Measurements from ENCODE around the gene CASZ1.

CASZ1 gene

GRCh38 chr1:10778640-10779039 is 17.8 kb downstream of the CASZ1 start:
- TF ChIP-seq GATA2 (IDR thresholded peaks at IDR 0.05; ENCODE audit: low read depth, low read length): no peak

- no peak for TF ChIP-seq GATA3 (IDR thresholded peaks at IDR 0.05; ENCODE audit: low read depth, low read length)
- TF ChIP-seq GATA2 (IDR thresholded peaks at IDR 0.05; ENCODE audit: low read depth, low read length): no peak
Measured at GRCh38 chr1:10777749-10778574, 18.5 kb downstream of the CASZ1 start.

GRCh38 chr1:10776190-10776905 is 20.1 kb downstream of the CASZ1 start:
- TF ChIP-seq GATA3 (IDR thresholded peaks at IDR 0.05; ENCODE audit: low read depth, low read length) (no peak), GATA2 (IDR thresholded peaks at IDR 0.05; ENCODE audit: low read depth, low read length) (no peak)

DNA sequence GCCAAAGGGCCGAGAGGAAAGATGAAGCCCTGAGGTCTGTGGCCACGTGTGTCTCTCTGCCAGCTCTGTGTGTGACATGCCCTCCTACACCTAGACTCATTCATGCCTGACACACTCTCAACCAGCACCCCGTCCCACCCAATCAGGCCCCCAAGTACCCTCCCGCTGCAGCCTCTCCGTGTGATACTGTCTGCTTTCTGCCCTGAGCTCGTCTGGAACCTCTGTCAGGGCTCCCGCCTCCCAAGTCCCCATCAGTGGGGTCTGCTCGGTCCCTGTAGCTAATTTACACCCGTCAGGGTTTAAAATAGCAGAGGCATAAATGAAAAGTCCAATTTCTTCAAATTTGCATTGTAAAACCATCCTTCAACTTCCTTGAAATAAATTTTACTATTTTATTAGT is 20.7 kb downstream of the CASZ1 start:
- TF ChIP-seq GATA2 (IDR thresholded peaks at IDR 0.05; ENCODE audit: low read depth, low read length): no peak

DNA sequence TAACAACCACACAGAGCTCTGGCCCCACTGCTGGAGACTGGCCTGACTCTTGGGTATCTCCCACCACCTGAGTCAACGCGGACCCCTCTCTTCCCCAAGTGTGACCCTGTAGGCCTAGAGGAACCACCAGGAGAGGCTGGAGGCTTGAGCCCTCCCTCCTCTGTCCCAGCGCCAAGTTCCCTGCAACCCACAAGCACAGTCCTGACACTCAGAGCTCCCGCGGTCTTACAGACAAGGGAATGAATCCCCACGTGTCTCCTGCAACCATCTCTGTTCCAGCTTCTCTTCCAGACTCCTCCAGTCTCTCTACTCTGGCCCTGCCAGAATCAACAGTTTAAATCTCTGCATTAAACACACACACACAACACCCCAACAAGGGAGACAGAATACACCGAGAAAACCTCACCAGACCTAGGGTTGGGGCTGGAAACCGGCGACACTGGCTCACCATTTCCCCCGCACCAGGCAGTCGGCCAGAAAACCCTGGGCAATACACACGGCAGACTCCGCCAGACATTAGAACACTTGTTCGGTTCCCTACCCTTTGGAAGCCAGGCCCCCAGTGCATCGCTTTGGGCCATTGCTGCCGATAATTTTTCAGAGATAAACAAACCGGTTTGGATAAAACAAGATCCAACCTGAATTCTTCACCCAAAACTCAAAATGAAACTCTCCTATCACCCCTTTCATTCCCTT is 21.7 kb downstream of the CASZ1 start:
- TF ChIP-seq GATA2 (IDR thresholded peaks at IDR 0.05; ENCODE audit: low read depth, low read length) (no peak), GATA3 (IDR thresholded peaks at IDR 0.05; ENCODE audit: low read depth, low read length) (no peak)

DNA sequence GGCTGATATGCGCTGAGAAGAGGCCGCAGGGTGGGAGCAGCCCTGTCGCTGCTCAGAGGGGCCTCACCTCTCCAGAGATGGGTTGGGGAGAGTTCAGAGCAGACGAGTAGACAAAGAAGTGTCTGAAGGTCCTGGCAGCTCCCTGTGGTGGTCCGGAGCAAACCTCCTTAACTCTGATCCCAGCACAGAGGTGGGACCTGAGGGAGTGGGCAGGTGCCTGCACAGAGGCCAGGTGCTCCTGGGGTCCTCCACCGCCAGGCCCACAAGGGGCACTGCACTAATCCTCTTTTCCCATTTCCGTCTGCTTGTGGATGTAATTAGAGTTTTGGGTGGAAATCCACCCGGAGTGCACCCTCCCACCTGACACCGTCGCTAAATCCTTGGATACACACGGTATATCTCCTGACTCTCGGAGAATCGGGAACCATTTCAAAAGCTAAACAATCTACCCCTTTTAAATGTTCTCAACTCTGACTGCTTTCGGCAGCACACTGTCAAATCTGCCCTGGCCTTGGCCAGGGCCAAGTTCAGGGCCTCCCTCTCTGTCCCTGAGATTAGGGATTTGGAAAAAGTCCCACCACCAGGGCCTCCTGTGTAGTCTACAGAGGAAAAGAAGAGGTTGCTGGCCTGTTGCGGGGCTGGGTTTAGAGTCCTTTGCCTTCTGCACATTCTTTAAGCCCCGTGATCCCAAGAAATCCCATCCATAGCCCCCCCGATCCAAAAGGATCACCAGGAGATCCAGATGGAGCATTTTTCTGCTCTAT is 22.4 kb downstream of the CASZ1 start:
- TF ChIP-seq GATA3 (IDR thresholded peaks at IDR 0.05; ENCODE audit: low read depth, low read length) (no peak), GATA2 (IDR thresholded peaks at IDR 0.05; ENCODE audit: low read depth, low read length) (no peak)

DNA sequence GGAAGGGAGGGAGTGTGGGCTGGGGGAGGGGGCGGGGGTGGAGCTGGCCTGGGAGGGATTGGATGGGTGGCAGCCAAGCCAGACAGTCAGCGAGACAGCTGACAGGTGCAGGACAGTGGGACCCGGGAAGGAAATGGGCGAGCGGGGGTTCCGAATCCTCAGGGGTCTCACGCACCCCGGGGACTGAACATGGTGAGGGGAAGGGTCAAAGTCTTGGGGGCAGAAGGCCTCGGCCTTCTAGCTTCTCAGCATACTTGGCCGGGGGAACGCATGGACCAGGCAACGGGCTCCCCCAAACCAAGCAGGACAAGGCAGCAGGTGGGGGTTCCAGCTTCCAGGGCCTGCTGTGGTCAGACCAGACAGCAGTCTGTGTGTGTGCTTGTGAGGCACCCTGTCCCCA is 23.1 kb downstream of the CASZ1 start:
- TF ChIP-seq GATA3 (IDR thresholded peaks at IDR 0.05; ENCODE audit: low read depth, low read length) (no peak), GATA2 (IDR thresholded peaks at IDR 0.05; ENCODE audit: low read depth, low read length) (no peak)

GRCh38 chr1:10772711-10773110 is 23.7 kb downstream of the CASZ1 start:
- TF ChIP-seq GATA2 (IDR thresholded peaks at IDR 0.05; ENCODE audit: low read depth, low read length): no peak
- no peak for TF ChIP-seq GATA3 (IDR thresholded peaks at IDR 0.05; ENCODE audit: low read depth, low read length)

DNA sequence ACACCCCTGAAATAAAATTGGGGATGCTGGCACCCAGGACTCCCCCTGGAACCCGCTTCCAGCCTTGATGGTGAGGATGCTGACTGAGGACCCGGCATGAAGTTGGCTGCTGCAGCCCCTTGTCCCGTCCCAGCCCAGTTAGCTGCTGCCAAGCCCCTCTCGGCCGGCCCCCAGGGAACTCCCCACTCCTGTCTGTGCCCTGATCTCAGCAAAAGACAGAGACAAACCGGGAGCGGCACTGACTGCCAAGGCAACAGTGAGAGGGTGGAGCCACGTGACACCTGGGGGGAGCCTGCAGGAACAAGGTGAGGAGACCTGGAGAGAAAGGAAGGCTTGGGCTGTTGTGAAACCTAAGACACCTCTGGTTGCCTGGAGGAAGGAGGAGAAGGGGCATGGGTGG is 24.7 kb downstream of the CASZ1 start:
- TF ChIP-seq GATA2 (IDR thresholded peaks at IDR 0.05; ENCODE audit: low read depth, low read length) (no peak), GATA3 (IDR thresholded peaks at IDR 0.05; ENCODE audit: low read depth, low read length) (no peak)

GRCh38 chr1:10768552-10768951 is 27.9 kb downstream of the CASZ1 start:
- TF ChIP-seq GATA3 (IDR thresholded peaks at IDR 0.05; ENCODE audit: low read depth, low read length): no peak
- TF ChIP-seq GATA2 (IDR thresholded peaks at IDR 0.05; ENCODE audit: low read depth, low read length): no peak

- TF ChIP-seq GATA3 (IDR thresholded peaks at IDR 0.05; ENCODE audit: low read depth, low read length): no peak
- TF ChIP-seq GATA2 (IDR thresholded peaks at IDR 0.05; ENCODE audit: low read depth, low read length): no peak
Measured at GRCh38 chr1:10767282-10767681, 29.2 kb downstream of the CASZ1 start.

DNA sequence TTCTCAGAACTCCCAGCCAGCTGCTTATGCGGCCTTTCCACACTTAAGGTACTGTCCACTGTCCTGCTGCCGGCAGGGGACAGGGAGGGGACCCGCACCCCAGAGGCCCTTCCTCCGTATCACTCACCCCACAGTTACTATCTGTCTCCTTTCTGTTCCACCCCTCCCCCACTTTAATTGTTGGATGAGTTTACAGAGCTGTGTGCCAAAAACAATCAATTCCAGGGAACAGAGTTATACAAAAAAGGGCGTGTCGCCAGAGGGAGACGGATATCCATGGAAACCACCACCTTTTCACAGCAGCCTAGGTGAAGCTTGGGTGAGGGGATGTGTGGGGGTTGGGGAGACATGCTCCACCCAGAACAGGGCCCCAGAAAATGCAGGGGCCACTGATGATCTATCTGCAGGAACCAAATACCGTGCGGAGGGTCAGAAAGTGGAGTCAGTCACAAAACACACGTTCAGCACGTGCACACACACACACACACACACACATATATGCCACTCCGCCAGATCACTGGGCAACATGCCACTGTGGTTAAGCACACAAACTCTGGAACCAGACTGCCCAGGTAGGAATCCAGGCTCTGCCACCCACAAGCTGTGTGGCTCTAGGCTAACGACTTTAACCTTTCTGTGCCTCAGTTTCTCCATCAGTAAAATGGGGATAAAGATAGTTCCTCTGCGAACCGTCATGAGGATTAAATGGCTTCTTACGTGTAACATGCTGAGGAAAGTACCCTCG is 30.5 kb downstream of the CASZ1 start:
- TF ChIP-seq GATA3 (IDR thresholded peaks at IDR 0.05; ENCODE audit: low read depth, low read length) (no peak), GATA2 (IDR thresholded peaks at IDR 0.05; ENCODE audit: low read depth, low read length) (no peak)

DNA sequence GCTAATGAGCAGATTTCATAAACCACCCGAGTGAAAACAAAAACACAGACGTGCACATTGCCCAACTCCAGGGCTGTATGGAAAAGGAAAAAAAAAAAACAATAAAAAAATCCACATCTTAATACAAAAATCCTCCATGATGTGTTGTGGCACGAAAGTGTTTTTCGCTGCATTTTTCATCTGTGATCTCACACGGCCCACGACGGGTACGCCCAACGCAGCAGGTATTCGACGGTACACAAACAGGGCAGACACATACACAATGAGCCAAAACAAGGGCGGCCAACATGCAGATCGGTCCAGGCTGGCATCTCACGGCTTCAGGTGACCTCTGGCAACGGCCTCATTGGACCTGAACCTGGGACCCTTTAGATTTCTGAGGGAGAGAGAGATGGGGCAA is 31.1 kb downstream of the CASZ1 start:
- TF ChIP-seq GATA2 (IDR thresholded peaks at IDR 0.05; ENCODE audit: low read depth, low read length) (no peak), GATA3 (IDR thresholded peaks at IDR 0.05; ENCODE audit: low read depth, low read length) (no peak)

All from SH-SY5Y (cell line).